ENCODE data around the gene COBL. TPM values are rescaled to one million over a fixed set of nuclear protein-coding genes. Genes with fewer than 3 reads are reported as not detected.

Gene COBL
- total and polyA plus RNA-seq, 2 of the 4 experiments (the other 2 are of a cell fraction) = under 0.01 TPM; not detected in 1

GRCh38 chr7:51144178-51144577 lies 172.4 kb downstream of the COBL start:
- H3K4me2 ChIP-seq (ENCODE audit: low read depth, low read length) = no peak overlapping the region
- in situ Hi-C loops (cut with MboI; ENCODE audit: low sequenced_read_pairs) (loop anchor here (5.0 kb wide), 1 partner anchor 677 kb away; no protein-coding TSS in a partner anchor), dilution Hi-C loops (cut with HindIII; ENCODE audit: low sequenced_read_pairs, unreplicated experiment) (no loop called here), intact Hi-C loops (cut with micrococcal nuclease) (loop anchor here (5.0 kb wide), 3 partner anchors 352 to 512 kb away; no protein-coding TSS in a partner anchor)
- no peak overlapping the region for H2AK9ac ChIP-seq (replicated peaks; ENCODE audit: low read depth, low read length, poor library complexity)
- H4K91ac ChIP-seq (ENCODE audit: insufficient read depth, low read depth, low read length) = no peak overlapping the region
- H2BK15ac ChIP-seq (ENCODE audit: low read depth, low read length) = no peak overlapping the region
- H3K14ac ChIP-seq (replicated peaks; ENCODE audit: low read depth, low read length) = no peak overlapping the region
- no peak overlapping the region for H3K4ac ChIP-seq (ENCODE audit: low read depth, low read length)
- no peak overlapping the region for H4K8ac ChIP-seq (ENCODE audit: low read depth in 2 of 2, low read length in 2 of 2)
- DNase-seq (no peak), ATAC-seq (ENCODE audit: low read depth) (no peak)
- H4K20me1 ChIP-seq (ENCODE audit: insufficient read depth, low read length) = no peaks in the 10 kb centered on the region
- no peak overlapping the region for H3K4me3 ChIP-seq (ENCODE audit: insufficient read depth, low read depth, low read length)
- H2BK120ac ChIP-seq (ENCODE audit: low read depth, low read length) = no peak overlapping the region
- H3K9me3 ChIP-seq (ENCODE audit: control insufficient read depth, insufficient read depth, low read length) = peaks cover 8% of the 10 kb centered on the region
- H3K9me1 ChIP-seq (ENCODE audit: insufficient read depth, low read length) = no peaks in the 10 kb centered on the region
- no peaks in the 10 kb centered on the region for H3K27me3 ChIP-seq (ENCODE audit: control insufficient read depth, insufficient read depth, low read length)
- no peak overlapping the region for H3K27ac ChIP-seq (ENCODE audit: insufficient read depth, low read length)
- H2AFZ ChIP-seq (replicated peaks; ENCODE audit: low read length, poor library complexity) = no peak overlapping the region
- H3K4me1 ChIP-seq (ENCODE audit: control insufficient read depth, insufficient read depth, low read length) = no peaks in the 10 kb centered on the region
- no peak overlapping the region for H3K9ac ChIP-seq (ENCODE audit: low read depth, low read length)
- no peak overlapping the region for H3K18ac ChIP-seq (ENCODE audit: low read depth, low read length)
- H3K23ac ChIP-seq (ENCODE audit: low read depth, low read length) = no peak overlapping the region
- H2AK5ac ChIP-seq (ENCODE audit: low read depth, low read length) = no peak overlapping the region
- no peak overlapping the region for H2BK5ac ChIP-seq (ENCODE audit: low read depth, low read length, poor library complexity, severe bottlenecking)
- H3K36me3 ChIP-seq (ENCODE audit: control insufficient read depth, insufficient read depth, low read length) = no peaks in the 10 kb centered on the region
- no TSS peak for BruUV-seq (replicated peaks)
- POLR2A ChIA-PET (ENCODE audit: unreplicated experiment) = no interaction called here
- CTCF ChIA-PET = no interaction called here
- no peak overlapping the region for H3K56ac ChIP-seq (ENCODE audit: extremely low read depth, insufficient read depth, low read length)
- H4K5ac ChIP-seq (ENCODE audit: low read depth, low read length) = no peak overlapping the region
- no peak overlapping the region for H2BK20ac ChIP-seq (ENCODE audit: low read depth, low read length)
- WGBS, 2 experiments (ENCODE audit: extremely low coverage in 2 of 2, insufficient read length in 1 of 2) = no CpG with 5 or more reads among the region's 7 CpGs
- no peaks in the 10 kb centered on the region for H3K79me1 ChIP-seq (ENCODE audit: low read depth in 1 of 2, low read length in 2 of 2)
- TF ChIP-seq USF2 (IDR thresholded peaks at IDR 0.05; ENCODE audit: low read depth, low read length) (no peak), MXI1 (IDR thresholded peaks at IDR 0.05; ENCODE audit: borderline replicate concordance, low read depth, low read length) (no peak), RCOR1 (IDR thresholded peaks at IDR 0.05; ENCODE audit: insufficient replicate concordance, low read length) (no peak)

Data from IMR-90 (cell line).